DMS114 treated with DMSO at 0.1 percent for 48 hours (cell line): ENCODE results near the gene PRAMEF5.
"Not testable (repeated sequence)": the region's sequence is repeated elsewhere in the genome, so short reads cannot be mapped to it uniquely, and the experiment has no call there.

ENCODE experiments used
- DNase-seq: peaks from one replicate; lab custom pipeline; 2025; ENCODE audit not compliant: unreplicated experiment; lab: John Stamatoyannopoulos, UW

PRAMEF5 gene

GRCh38 chr1:13265124-13265523, 11.1 kb downstream of the PRAMEF5 start:
- not testable (repeated sequence) for DNase-seq

DNA sequence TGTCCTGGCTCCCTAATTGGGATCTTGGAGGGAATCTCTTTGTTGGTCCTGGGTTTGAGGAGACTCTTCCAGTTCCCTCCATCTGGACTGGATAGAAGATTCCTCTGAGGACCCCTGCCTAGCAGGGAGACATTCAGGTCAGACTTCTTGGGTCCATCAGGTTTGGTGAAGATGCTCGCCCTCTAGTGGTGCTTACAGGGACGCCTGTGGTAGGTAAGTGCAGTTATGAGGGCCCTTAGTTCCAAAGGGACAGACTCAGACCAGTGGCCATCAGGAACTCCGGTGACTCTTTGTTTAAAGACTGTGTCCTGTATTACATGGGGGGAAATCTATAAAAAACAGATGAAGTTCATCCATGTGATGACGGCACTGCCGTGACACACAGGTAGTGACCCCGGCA, 23.0 kb downstream of the PRAMEF5 start:
- not testable (repeated sequence) for DNase-seq

DNA sequence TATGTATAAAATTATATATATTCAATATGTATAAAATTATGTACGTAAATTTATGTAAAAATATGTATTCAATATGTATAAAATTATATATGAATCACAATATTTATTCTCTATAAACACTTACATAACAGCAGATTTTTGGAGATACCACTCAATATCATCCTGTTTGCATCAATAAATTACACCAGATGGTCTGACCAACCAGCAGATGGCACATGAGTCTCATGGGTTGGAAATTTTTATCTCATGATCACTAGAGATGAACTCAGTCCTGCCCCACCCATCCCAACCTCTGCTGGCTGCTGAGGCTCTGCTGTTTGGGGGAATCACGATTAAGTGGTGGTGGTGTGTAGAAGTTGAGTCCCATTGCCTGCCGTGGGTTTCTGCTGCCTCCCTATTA, 25.6 kb downstream of the PRAMEF5 start:
- not testable (repeated sequence) for DNase-seq

DNA sequence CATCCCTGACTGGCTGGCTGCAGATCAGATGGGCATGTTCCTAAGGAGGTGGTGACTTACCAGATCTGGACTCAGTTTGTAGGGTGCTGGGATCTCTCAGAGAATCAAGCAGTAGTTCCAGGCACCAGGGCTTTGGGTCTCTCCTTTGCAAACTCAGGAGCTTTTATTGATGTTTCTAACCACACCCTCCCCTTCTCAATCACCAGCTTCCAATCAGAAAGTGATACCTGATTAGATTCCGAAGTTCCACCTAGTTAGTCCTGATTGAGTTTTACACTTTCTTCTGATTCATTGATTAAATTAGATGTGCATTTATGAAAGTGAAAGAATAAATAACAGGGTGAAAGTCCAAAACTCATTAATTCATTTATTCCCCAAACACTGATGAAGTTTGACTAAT, 31.0 kb downstream of the PRAMEF5 start, which contains the start of gene PRAMEF8:
PRAMEF8 (minus strand) TSS at position 101 of the 400 bp plus-strand sequence. CDS start 1,046 bp downstream, outside the sequence.
- not testable (repeated sequence) for DNase-seq

DNA sequence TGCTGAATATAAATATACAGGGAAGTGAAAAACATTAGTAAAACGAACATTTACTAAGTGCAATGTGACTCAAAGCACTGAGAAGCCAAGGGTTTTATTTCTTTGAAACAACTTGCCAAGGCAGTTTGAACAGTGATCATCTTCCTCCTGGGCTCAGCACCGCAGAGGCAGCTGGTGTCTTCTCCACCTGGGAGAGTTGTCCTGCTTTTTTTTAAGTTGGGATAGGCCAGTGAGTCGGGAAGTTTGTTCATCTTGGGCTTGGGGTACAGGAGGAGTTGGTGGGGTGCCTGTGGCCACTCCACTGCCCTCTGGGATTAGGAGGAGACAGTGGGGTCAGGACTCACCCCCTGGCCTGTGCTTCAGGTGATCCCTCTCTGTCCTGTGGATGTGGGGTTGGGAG, 35.0 kb downstream of the PRAMEF5 start:
- not testable (repeated sequence) for DNase-seq

DNA sequence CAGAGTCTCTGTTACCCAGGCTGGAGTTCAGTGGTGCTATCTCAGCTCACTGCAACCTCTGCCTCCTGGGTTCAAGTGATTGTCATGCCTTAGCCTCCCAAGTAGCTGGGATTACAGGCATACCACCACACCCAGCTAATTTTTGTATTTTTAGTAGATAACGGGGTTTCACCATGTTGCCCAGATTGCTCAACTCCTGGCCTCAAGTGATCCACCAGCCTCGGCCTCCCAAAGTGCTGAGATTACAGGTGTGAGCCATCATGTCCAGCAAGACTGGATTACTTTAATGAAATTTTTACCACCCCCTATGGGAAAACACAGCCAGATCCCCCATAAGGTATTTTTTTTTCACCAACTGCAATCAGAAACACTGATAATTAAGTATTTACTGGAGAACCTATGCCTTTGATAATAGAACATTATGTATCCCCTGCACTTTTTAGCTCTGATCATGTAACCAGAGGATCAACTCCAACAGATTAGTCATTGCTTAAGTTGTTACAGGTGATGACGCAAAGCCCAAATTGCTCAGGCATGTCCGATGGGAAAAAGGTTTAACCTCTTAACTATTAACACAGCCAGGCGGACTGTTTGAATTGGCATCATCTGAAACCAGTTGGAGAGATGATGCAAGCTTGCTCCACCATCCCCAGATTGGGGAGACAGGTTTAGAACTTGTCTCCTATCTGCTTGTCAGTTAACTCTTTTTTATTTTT, 43.4 kb downstream of the PRAMEF5 start:
- not testable (repeated sequence) for DNase-seq

DNA sequence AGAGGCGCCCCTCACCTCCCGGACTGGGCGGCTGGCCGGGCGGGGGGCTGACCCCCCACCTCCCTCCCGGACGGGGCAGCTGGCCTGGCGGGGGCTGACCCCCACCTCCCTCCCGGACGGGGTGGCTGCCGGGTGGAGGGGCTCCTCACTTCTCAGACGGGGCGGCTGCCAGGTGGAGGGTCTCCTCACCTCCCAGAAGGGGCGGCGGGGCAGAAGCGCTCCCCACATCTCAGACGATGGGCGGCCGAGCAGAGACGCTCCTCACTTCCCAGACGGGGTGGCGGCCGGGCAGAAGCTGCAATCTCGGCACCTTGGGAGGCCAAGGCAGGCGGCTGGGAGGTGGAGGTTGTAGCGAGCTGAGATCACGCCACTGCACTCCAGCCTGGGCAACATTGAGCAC, 44.7 kb downstream of the PRAMEF5 start:
- not testable (repeated sequence) for DNase-seq

DNA sequence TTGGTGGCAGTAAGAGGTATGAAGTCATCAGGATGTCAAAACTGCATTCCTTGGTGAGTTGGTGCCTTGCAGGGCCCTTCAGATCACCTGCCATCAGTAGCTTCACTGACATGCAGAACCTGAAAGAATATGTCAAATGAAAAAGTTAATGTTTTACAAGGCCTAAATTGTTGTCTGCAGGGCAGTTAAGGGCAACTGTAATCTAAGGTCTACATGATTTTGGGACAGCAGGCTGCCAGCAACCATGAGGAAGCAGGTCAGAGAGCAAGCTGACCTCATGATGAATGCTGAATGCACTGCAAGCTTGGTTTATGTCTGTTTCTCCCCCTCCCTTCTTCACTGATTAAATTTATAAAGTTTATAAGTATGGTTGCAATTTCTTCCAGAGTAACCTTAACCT, 48.2 kb downstream of the PRAMEF5 start:
- DNase-seq, result not testable (repeated sequence)

- DNase-seq, result not testable (repeated sequence)
These were observed 49.2 kb downstream of the PRAMEF5 start, which contains the start of gene PRAMEF33 for GRCh38 chr1:13303239-13303638. Gene PRAMEF33, plus strand, starts transcription at chr1:13303539. Its CDS starts 2,416 bp downstream, at chr1:13305955.
